BJ (cell line): Measurements from ENCODE around the gene ADCY10. TPM values are rescaled to one million over a fixed set of nuclear protein-coding genes. Genes with fewer than 3 reads are reported as not detected.
"Not testable (repeated sequence)": the region's sequence is repeated elsewhere in the genome, so short reads cannot be mapped to it uniquely, and the experiment has no call there.

ENCODE experiments used
- CTCF ChIA-PET: fragments of 350-600 bp; formaldehyde crosslinking; extraction: SDS; loops from one replicate; lab custom pipeline; 2021; ENCODE audit warnings: antibody characterized with exemption, inconsistent platforms; lab: Yijun Ruan, JAX
- POLR2A ChIA-PET: fragments of 300-600 bp; sonication (Branson Sonifier 250); formaldehyde crosslinking; extraction: SDS; loops from one replicate; lab custom pipeline; 2021; ENCODE audit warnings: antibody characterized with exemption; lab: Charles Lee
- DNase-seq: peaks from one replicate; pipeline ENCODE4 v3.0.0-alpha.2; 2011; ENCODE audit warnings: low read depth
- H3K27me3 ChIP-seq: 2 replicates; pipeline ENCODE4 v1.6.0; 2011; ENCODE audit warnings: low read length; ENCODE audit not compliant: control insufficient read depth, insufficient read depth
- H3K36me3 ChIP-seq: 2 replicates; pipeline ENCODE4 v1.5.1; 2011; ENCODE audit warnings: low read length; ENCODE audit not compliant: control insufficient read depth, insufficient read depth
- H3K4me3 ChIP-seq: 2 replicates; pipeline ENCODE4 v1.5.1; 2011; ENCODE audit warnings: low read depth, mild to moderate bottlenecking, control low read depth, low read length
- polyA plus RNA-seq: library from polyadenylated mRNA; depleted of rRNA; stranded (reverse); fragments of >200 nt; gene quantifications from 2 replicates; pipeline ENCODE4 v1.2.3, GENCODE V29; 2011
- TF ChIP-seq, protein P1 (sequence below): IDR thresholded peaks from 2 replicates; pipeline ENCODE4 v1.5.1; 2011; ENCODE audit warnings: low read depth, mild to moderate bottlenecking, control low read depth, inconsistent platforms, low read length, moderate library complexity; ENCODE audit not compliant: insufficient read depth

ADCY10 gene
- polyA plus RNA-seq, 1 experiment, result 0.05 TPM

DNA sequence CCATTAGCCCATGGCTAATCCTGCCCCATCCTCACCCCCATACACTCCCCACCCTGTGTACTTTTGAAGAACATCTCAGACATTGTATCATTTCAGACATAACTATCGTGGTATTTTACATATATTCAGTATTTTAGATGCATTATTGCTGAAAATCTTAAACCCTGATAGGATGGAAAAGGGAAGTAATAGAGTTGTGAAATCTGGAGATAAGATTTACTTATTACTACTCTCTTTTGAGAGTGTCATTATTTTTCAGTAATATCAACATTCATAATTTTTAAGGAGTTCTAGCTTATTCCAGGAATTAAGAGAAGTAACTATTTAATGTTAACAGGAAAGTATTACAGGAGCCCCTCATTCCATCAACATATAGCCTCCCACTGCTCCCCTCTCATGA lies 34.4 kb downstream of the ADCY10 start:
- no peak for DNase-seq
- CTCF ChIA-PET, result no interaction called here
- POLR2A ChIA-PET, result no interaction called here
- TF ChIP-seq, protein P1, sequence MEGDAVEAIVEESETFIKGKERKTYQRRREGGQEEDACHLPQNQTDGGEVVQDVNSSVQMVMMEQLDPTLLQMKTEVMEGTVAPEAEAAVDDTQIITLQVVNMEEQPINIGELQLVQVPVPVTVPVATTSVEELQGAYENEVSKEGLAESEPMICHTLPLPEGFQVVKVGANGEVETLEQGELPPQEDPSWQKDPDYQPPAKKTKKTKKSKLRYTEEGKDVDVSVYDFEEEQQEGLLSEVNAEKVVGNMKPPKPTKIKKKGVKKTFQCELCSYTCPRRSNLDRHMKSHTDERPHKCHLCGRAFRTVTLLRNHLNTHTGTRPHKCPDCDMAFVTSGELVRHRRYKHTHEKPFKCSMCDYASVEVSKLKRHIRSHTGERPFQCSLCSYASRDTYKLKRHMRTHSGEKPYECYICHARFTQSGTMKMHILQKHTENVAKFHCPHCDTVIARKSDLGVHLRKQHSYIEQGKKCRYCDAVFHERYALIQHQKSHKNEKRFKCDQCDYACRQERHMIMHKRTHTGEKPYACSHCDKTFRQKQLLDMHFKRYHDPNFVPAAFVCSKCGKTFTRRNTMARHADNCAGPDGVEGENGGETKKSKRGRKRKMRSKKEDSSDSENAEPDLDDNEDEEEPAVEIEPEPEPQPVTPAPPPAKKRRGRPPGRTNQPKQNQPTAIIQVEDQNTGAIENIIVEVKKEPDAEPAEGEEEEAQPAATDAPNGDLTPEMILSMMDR, result no peak
- Histone ChIP-seq H3K36me3 (no peaks in the 10 kb centered on the region), H3K27me3 (no peaks in the 10 kb centered on the region), H3K4me3 (no peak overlapping the region)

DNA sequence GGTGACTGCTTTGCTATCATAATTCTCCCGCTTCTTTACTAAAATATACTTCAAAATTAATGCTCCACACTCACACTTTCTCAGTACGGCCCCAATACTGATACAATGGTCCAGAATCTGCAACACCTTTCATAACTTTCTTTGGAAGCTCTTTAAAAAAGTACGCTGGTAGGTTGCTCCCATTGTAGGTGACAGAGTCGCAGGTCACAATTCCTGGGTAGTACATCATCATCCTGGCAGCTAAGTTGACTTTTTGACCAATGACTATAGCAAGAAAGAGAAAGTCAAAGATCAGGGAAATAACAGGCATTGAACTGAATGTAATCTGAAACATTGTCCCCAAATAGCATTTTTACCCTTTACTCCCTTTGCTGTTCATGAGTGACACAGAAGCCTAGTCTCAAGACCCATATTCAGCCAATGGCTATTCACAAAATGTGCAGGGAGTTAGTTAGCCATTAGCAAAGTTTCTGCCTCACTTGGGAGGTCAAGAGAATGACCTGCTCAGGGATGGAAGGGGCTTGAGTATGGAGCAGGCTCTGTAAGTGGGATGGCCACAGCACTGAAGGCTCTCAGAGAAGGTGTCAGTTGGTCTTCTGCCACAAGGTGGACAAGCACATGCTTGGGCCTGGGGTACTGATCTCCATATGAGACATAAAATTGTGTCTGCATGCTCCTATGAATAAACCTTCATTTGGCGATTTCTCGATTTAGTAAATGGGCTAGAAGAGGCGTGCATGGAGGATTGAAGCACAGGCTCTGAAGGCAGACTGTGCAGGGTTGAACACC lies 35.4 kb downstream of the ADCY10 start:
- Histone ChIP-seq H3K36me3 (no peaks in the 10 kb centered on the region), H3K27me3 (no peaks in the 10 kb centered on the region), H3K4me3 (no peak overlapping the region)
- ChIA-PET CTCF (no interaction called here), POLR2A (no interaction called here)
- no peak for DNase-seq
- TF ChIP-seq, protein P1, result no peak

DNA sequence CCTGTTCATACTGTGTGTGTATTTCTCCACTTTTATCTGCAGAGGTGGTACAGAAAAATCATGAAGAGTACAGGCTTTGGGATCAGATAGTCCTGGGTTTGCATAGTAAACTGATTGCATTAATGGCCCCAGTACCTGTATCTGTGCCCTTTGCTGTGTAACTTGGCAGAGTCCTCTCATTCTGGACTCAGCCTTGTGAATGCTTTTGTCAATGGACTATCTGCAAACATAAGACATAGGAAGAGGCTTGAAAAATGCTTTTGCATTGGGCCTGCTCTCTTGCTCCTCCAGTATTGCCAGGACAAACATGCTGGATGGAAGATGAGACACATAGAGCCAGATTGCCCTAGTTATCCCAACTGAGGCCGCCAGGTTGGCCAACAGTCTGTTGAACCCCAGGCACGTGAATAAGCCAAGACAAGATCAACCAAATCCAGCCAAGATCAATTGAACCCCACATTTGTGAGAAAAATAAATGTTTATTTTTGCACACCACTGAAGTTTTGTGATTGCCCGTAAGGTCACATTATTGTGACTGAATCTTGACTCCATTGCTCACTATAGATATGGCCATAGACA lies 37.2 kb downstream of the ADCY10 start:
- no peaks in the 10 kb centered on the region for H3K36me3 ChIP-seq
- DNase-seq, result no peak
- ChIA-PET POLR2A (no interaction called here), CTCF (no interaction called here)
- H3K27me3 ChIP-seq, result no peaks in the 10 kb centered on the region
- no peak overlapping the region for H3K4me3 ChIP-seq
- TF ChIP-seq, protein P1, result no peak

DNA sequence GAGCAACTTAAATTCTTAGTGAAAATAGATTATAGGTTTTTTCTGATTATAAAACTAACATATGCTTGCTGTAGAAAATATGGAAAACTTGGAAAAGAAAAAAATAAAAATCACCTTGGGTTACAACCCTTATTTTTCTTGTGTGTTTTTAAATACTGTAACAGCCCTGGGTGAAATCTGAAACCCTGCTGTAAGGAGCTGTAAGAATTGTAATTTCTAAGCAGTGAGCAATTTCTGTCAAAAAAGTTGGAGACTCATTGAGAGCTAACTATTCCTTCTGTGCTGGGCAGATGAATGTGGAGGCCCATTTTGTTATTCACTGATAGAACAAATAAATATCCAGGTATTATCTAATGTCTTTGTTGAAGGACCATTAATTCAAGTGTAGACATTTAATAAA lies 42.6 kb downstream of the ADCY10 start:
- TF ChIP-seq, protein P1, result no peak
- POLR2A ChIA-PET, result no interaction called here

DNA sequence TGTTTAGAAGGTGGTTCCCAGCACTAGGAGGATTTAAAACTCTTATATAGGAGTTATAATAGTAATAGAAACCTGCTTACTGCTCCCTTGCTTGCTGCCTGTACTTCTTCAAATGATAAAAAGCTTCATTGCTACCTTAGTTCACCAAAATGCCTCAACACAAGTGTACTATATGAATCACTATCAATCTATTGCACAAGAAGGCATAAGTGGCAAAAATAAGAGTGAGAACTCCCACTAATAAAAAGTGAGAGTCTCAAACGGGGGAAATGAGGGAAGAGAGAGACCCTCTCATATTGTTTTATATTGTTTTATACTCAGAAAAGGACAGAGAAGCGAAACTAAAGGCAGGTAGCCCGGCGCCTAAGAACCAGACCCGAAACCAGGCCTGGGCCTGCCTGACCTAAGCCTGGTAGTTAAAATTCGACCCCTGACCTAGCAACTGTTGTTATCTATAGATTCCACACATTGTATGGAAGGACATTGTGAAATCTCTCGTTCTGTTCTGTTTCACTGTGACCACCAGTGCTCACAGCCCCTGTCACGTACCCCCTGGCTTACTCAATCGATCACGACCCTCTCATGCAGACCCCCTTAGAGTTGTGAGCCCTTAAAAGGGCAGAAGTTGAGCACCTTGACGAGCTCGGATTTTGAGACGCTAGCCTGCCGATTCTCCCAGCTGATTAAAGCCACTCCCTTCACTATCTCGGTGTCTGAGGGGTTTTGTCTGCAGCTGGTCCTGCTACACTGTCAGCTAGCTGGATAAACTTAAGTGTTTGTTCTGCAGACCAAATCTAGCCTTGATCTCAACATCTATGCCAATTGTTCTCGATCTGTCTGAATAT lies 44.6 kb downstream of the ADCY10 start:
- H3K36me3 ChIP-seq, H3K4me3 ChIP-seq, H3K27me3 ChIP-seq, POLR2A ChIA-PET, DNase-seq: not testable (repeated sequence)
- CTCF ChIA-PET, result interaction anchor here (0.6 to 1.4 kb wide), 2 partner anchors 19 to 47 kb away, joined by 3 to 5 read pairs; no protein-coding TSS in a partner anchor

More for the DNA sequence above, 42.6 kb downstream of the ADCY10 start:
- DNase-seq, result no peak
- no peaks in the 10 kb centered on the region for H3K36me3 ChIP-seq
- no peaks in the 10 kb centered on the region for H3K27me3 ChIP-seq
- no peak overlapping the region for H3K4me3 ChIP-seq
- CTCF ChIA-PET, result interaction anchor here (1.4 kb wide), 1 partner anchor 49 kb away, joined by 5 read pairs; no protein-coding TSS in a partner anchor

DNA sequence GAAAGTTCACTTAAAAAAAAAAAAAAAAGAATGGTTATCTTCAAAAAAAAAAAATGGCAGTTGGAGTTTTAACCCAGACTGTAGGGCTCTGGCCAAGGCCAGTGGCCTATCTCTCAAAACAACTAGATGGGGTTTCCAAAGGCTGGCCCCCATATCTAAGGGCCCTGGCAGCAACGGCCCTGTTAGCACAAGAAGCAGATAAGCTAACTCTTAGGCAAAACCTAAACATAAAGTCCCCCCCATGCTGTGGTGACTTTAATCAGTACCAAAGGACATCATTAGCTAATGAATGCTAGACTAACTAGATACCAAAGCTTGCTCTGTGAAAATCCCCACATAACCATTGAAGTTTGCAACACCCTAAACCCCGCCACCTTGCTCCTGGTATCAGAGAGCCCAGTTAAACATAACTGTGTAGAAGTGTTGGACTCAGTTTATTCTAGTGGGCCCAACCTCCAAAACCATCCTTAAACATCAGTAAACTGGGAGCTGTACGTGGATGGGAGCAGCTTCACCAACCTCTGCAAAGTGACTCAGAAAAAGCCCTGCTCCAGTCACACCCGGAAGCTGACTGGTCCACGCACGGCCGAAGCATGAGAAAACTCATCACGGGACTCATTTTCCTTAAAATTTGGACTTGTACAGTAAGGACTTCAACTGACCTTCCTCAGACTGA lies 47.1 kb downstream of the ADCY10 start:
- POLR2A ChIA-PET, H3K27me3 ChIP-seq, H3K36me3 ChIP-seq, H3K4me3 ChIP-seq, DNase-seq: not testable (repeated sequence)
- CTCF ChIA-PET, result interaction anchor here (1.3 to 2.3 kb wide), 2 partner anchors 11 to 14 kb away, joined by 6 to 7 read pairs; no protein-coding TSS in a partner anchor

DNA sequence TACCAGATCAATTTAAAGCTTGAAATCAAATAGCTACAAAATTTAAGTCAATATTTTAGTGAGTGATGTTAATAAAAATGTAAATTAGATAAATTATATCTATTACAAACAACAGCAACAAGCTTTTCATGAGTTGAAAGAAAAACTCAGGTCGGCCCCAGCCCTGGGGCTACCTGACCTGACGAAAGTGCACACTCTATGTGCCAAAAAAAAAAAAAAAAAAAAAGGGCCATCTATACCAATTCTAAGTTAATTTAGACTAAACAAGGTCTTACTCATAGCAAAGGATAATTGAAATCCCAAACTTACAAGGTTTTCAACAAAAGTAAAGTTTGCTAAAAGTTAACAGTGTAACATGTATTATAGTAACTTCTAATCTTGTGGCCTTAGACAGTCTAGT lies 47.6 kb downstream of the ADCY10 start:
- H3K4me3 ChIP-seq, DNase-seq, H3K27me3 ChIP-seq, POLR2A ChIA-PET, H3K36me3 ChIP-seq: not testable (repeated sequence)
- CTCF ChIA-PET, result interaction anchor here (2.3 kb wide), 1 partner anchor 10 kb away, joined by 7 read pairs; no protein-coding TSS in a partner anchor
